Lung (tissue), 12 donors: ENCODE measurements around the gene SGTA. TPM values are rescaled to one million over a fixed set of nuclear protein-coding genes. Genes with fewer than 3 reads are reported as not detected.

Experiments
- ATAC-seq: fragments of 200-7000 bp; cut with Tn5 transposase; one replicate; pipeline ENCODE4 v1.9.1; 2020; ENCODE audit warnings: moderate number of reproducible peaks; ENCODE audit not compliant: insufficient read depth, low FRiP score
- DNase-seq, 3 donors: peaks; one replicate each; pipeline ENCODE4 v3.0.0-alpha.2; 2013 to 2017
- H3K27ac ChIP-seq, 2 donors: one replicate each; pipeline ENCODE4 v1.5.1; 2013; ENCODE audit warnings: mild to moderate bottlenecking in 2 of 2, moderate library complexity in 2 of 2, control low read depth in 1 of 2, inconsistent platforms in 1 of 2, low read depth in 1 of 2, low read length in 1 of 2
- H3K27me3 ChIP-seq, 3 donors: one replicate each; pipeline ENCODE4 v1.5.1; 2013; ENCODE audit warnings: low read length in 2 of 3; ENCODE audit not compliant: control insufficient read depth in 3 of 3, insufficient read depth in 3 of 3
- H3K36me3 ChIP-seq, 4 donors: one replicate each; pipeline ENCODE4 v1.5.1; 2013; ENCODE audit warnings: low read length in 4 of 4, mild to moderate bottlenecking in 1 of 4, moderate library complexity in 1 of 4; ENCODE audit not compliant: control insufficient read depth in 4 of 4, insufficient read depth in 4 of 4
- H3K4me1 ChIP-seq, 5 donors: one replicate each; pipeline ENCODE4 v1.5.1; 2013; ENCODE audit warnings: low read length in 5 of 5, mild to moderate bottlenecking in 2 of 5, moderate library complexity in 1 of 5; ENCODE audit not compliant: control insufficient read depth in 5 of 5, insufficient read depth in 5 of 5
- H3K4me3 ChIP-seq: one replicate; pipeline ENCODE4 v1.5.1; 2013; ENCODE audit warnings: mild to moderate bottlenecking, control low read depth, moderate library complexity
- H3K9ac ChIP-seq, 2 donors: one replicate each; pipeline ENCODE4 v1.5.1; 2013; ENCODE audit warnings: low read length in 2 of 2, control low read depth in 1 of 2; ENCODE audit not compliant: insufficient read depth in 1 of 2
- H3K9me3 ChIP-seq, 4 donors: one replicate each; pipeline ENCODE4 v1.5.1; 2013; ENCODE audit warnings: low read length in 3 of 4, mild to moderate bottlenecking in 1 of 4, moderate library complexity in 1 of 4; ENCODE audit not compliant: control insufficient read depth in 4 of 4, insufficient read depth in 3 of 4
- WGBS, 2 donors: extraction: QIAGEN DNeasy Blood & Tissue Kit; methylation state at CpG; one replicate each; pipeline ENCODE4 v1.1.7; 2013; 5-methylcytosine and 5-hydroxymethylcytosine counted together
- polyA plus RNA-seq, 2 donors: library from polyadenylated mRNA; stranded (reverse); fragments of 200-250 nt; gene quantifications; one replicate each; pipeline ENCODE4 v1.2.1, GENCODE V29; 2013
- total RNA-seq, 2 donors: library from RNA; depleted of rRNA in 1 of 2; stranded (reverse); fragments of >200 nt in 1 of 2; gene quantifications; one replicate each; pipeline ENCODE4 v1.2.1, GENCODE V29; 2014 to 2021
- TF ChIP-seq, protein P1 (sequence below): IDR thresholded peaks from 2 replicates; pipeline ENCODE4 v1.5.1; 2012; ENCODE audit warnings: mild to moderate bottlenecking; ENCODE audit errors: control extremely low read depth, extremely low read depth
- donor health status: control.
- donor health status: control.
- donor health status: Bipolar disorder and iron deficiency.
- donor health status: healthy.
- donor health status: DM: yes; HTN: yes; CAD: no.

The SGTA gene
- total and polyA plus RNA-seq, 4 donors, result 33.3 to 64.7 (median 51.9) TPM

DNA sequence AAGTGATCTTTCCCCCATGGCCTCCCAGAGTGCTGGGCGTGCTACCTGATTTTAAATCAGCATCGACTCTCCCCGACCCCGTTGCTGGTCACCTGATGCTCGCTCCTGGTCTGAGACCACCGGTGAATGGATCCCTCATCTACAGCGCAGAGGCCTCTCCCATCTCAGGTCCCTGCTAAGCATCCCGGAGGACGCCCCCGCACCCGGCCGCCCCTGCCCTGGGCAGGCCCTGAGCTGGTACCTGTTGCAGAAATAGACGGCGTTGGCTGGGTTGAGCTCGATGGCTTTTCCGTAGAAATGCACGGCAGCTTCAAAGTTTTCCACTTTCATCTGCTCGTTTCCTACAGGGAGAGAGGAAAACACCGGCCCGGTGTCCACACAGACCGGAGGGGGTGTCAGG is 18.1 kb downstream of the SGTA start:
- DNase-seq (no peak), ATAC-seq (no peak)
- Histone ChIP-seq H3K9me3 (no peaks in the 10 kb centered on the region), H3K27ac (no peak overlapping the region), H3K9ac (no peak overlapping the region), H3K4me1 (peaks cover 0 to 2% (median 0%) of the 10 kb centered on the region in 5 donors), H3K27me3 (no peaks in the 10 kb centered on the region), H3K36me3 (peaks cover 2 to 74% (median 8%) of the 10 kb centered on the region in 4 donors), H3K4me3 (no peak overlapping the region)
- WGBS, 2 donors, result 97% methylated on average over 21 of the region's 21 CpGs
- TF ChIP-seq, protein P1, sequence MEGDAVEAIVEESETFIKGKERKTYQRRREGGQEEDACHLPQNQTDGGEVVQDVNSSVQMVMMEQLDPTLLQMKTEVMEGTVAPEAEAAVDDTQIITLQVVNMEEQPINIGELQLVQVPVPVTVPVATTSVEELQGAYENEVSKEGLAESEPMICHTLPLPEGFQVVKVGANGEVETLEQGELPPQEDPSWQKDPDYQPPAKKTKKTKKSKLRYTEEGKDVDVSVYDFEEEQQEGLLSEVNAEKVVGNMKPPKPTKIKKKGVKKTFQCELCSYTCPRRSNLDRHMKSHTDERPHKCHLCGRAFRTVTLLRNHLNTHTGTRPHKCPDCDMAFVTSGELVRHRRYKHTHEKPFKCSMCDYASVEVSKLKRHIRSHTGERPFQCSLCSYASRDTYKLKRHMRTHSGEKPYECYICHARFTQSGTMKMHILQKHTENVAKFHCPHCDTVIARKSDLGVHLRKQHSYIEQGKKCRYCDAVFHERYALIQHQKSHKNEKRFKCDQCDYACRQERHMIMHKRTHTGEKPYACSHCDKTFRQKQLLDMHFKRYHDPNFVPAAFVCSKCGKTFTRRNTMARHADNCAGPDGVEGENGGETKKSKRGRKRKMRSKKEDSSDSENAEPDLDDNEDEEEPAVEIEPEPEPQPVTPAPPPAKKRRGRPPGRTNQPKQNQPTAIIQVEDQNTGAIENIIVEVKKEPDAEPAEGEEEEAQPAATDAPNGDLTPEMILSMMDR, result no peak

DNA sequence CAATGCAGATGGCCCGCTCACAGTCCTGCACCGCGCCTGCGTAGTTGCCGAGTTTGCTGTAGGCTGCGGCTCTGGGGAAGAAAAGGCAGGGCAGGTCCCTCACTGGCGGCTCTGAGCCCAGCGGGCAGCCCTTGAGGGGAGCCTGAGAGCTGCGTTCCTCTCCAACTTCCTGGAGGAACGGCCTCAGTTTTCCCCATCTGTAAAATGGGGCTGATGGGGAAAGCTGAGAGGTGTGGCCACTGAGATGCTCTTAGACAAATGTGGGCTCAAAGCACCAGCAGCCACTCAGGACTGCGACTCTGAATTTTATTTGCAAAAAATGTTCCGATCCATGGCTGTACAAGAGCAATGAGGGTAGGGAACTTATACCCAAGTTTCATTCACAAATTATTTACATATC is 19.4 kb downstream of the SGTA start:
- WGBS, 2 donors, result 96 to 99% methylated on average over 12 of the region's 12 CpGs
- H3K9me3 ChIP-seq, result no peaks in the 10 kb centered on the region
- peaks cover 5 to 71% (median 10%) of the 10 kb centered on the region in 4 donors for H3K36me3 ChIP-seq
- no peak overlapping the region for H3K4me3 ChIP-seq
- no peaks in the 10 kb centered on the region for H3K27me3 ChIP-seq
- H3K9ac ChIP-seq, result no peak overlapping the region
- ATAC-seq (no peak), DNase-seq (no peak)
- TF ChIP-seq, protein P1, result no peak
- no peak overlapping the region for H3K27ac ChIP-seq
- H3K4me1 ChIP-seq, result peaks cover 0 to 2% (median 0%) of the 10 kb centered on the region in 5 donors

DNA sequence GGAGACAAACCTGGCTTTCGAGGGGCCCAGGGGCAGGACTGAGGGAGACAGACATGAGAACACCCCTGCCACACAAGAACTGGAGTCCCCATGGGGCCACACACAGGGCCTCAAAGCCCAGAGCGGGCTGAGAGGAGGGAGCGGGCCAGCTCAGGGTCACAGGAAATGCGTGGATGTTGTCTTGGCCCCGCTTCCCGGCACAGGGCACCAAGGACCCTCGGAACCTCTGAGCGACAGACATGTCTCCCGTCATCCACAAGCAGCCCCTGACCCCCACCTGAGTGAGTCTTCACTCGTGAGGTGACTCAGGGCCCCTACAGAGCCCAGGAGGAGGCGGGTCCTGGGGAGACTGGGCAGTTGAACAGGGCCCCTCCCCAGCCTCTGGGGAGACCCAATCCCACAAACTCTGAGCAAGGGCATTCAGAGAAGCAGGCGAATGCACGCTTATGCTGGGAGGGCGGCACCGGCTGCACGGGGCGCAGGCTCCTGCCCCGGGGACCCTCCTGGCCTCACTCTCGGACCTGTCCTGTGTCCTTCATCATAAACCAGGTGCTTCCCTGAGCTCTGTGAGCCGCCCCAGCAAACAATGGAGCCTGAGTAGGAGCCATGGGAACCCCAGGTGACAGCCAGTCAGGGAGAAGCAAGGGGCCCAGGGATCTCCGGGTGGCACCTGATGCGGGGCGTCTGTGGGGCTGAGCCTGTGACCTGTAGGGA is 20.1 kb downstream of the SGTA start:
- Histone ChIP-seq H3K27me3 (no peaks in the 10 kb centered on the region), H3K9ac (no peak overlapping the region), H3K4me1 (no peaks in the 10 kb centered on the region), H3K9me3 (no peaks in the 10 kb centered on the region), H3K36me3 (peaks cover 7 to 66% (median 8%) of the 10 kb centered on the region in 4 donors), H3K4me3 (no peak overlapping the region), H3K27ac (no peak overlapping the region)
- ATAC-seq (no peak), DNase-seq (no peak)
- TF ChIP-seq, protein P1, result no peak
- 95 to 97% methylated on average over 23 of the region's 23 CpGs for WGBS, 2 donors
